HepG2 (cell line): Measurements from ENCODE around the gene BLVRA.

Experiments
- BCL6 ChIP-seq: IDR thresholded peaks from 2 replicates; pipeline ENCODE4 v1.6.1; 2016; ENCODE audit warnings: missing genetic modification reagents, missing compliant biosample characterization
- BRCA1 ChIP-seq: sonication (generic); formaldehyde crosslinking; IDR thresholded peaks from 2 replicates; pipeline ENCODE4 v1.4.0; 2020; ENCODE audit warnings: missing genetic modification reagents
- CHD4 ChIP-seq: fragments of 200-600 bp; sonication (generic); IDR thresholded peaks from 2 replicates; pipeline ENCODE4 v1.7.0; 2017; ENCODE audit warnings: mild to moderate bottlenecking, low read length, borderline replicate concordance
- CTCF ChIP-seq: sonication (generic); formaldehyde crosslinking; IDR thresholded peaks from 2 replicates; pipeline ENCODE4 v1.5.0; 2020; ENCODE audit warnings: mild to moderate bottlenecking, missing genetic modification reagents, moderate library complexity
- ETV5 ChIP-seq: IDR thresholded peaks from 2 replicates; pipeline ENCODE4 v1.6.1; 2018; ENCODE audit warnings: missing biosample characterization, missing genetic modification reagents, inconsistent platforms, borderline replicate concordance
- MIER3 ChIP-seq: IDR thresholded peaks from 2 replicates; pipeline ENCODE4 v1.6.1; 2016; ENCODE audit warnings: missing compliant biosample characterization, borderline replicate concordance
- POLR2A ChIP-seq, 2 experiments: IDR thresholded peaks; 2 replicates each; pipeline ENCODE4 v1.6.1; 2011; ENCODE audit warnings: low read depth in 2 of 2, low read length in 2 of 2, mild to moderate bottlenecking in 1 of 2, moderate library complexity in 1 of 2; ENCODE audit not compliant: insufficient read depth in 1 of 2
- POLR2AphosphoS5 ChIP-seq: IDR thresholded peaks from 2 replicates; pipeline ENCODE4 v1.6.1; 2012; ENCODE audit warnings: low read depth, low read length
- YY1 ChIP-seq: IDR thresholded peaks from 2 replicates; pipeline ENCODE4 v1.6.1; 2011; ENCODE audit warnings: low read length, low read depth, moderate library complexity, mild to moderate bottlenecking; ENCODE audit not compliant: insufficient read depth, insufficient replicate concordance
- ZBTB49 ChIP-seq: sonication (generic); formaldehyde crosslinking; IDR thresholded peaks from 2 replicates; pipeline ENCODE4 v1.4.0; 2020; ENCODE audit warnings: missing genetic modification reagents, borderline replicate concordance
- ZNF263 ChIP-seq: sonication (generic); formaldehyde crosslinking; IDR thresholded peaks from 2 replicates; pipeline ENCODE4 v1.4.0; 2020; ENCODE audit warnings: missing genetic modification reagents
- ZNF275 ChIP-seq: sonication (generic); formaldehyde crosslinking; IDR thresholded peaks from 2 replicates; pipeline ENCODE4 v1.8.0; 2022; ENCODE audit warnings: missing genetic modification reagents, mild to moderate bottlenecking, inconsistent platforms, borderline replicate concordance
- ZNF737 ChIP-seq: sonication (generic); formaldehyde crosslinking; IDR thresholded peaks from 2 replicates; pipeline ENCODE4 v1.5.0; 2020; ENCODE audit warnings: missing genetic modification reagents, mild to moderate bottlenecking, borderline replicate concordance
- ZNF776 ChIP-seq: sonication (generic); formaldehyde crosslinking; IDR thresholded peaks from 2 replicates; pipeline ENCODE4 v1.4.0; 2020; ENCODE audit warnings: mild to moderate bottlenecking, missing genetic modification reagents

GRCh38 chr7:43764807-43765491, 6.5 kb downstream of the BLVRA start:
- no peak for TF ChIP-seq POLR2AphosphoS5
- no peak for TF ChIP-seq ZNF776 (CRISPR knock-in tag)
- TF ChIP-seq ZNF263 = no peak
- no peak for TF ChIP-seq POLR2A (IDR thresholded peaks at IDR 0.05; ENCODE audit: insufficient read depth in 1 of 2, low read depth in 2 of 2, low read length in 2 of 2)
- no peak for TF ChIP-seq ZNF275
- TF ChIP-seq ZBTB49 = no peak
- TF ChIP-seq ZNF737 (CRISPR knock-in tag) = no peak
- TF ChIP-seq BCL6 (CRISPR knock-in tag) = peak; percentile 79
- no peak for TF ChIP-seq CTCF (CRISPR knock-in tag)
- no peak for TF ChIP-seq MIER3 (CRISPR knock-in tag)
- TF ChIP-seq CHD4 = no peak
- no peak for TF ChIP-seq BRCA1 (CRISPR knock-in tag)
- peak; percentile 42; the same call in 1 of the 2 replicates for TF ChIP-seq ETV5 (CRISPR knock-in tag)
- TF ChIP-seq YY1 = no peak
